GM18505 (cell line): ENCODE measurements around the gene MARCHF9.

ENCODE experiments used
- ATAC-seq: cut with Tn5 transposase; IDR thresholded peaks from one replicate; pipeline ENCODE4 v1.9.1; 2021; ENCODE audit not compliant: unreplicated experiment
- POLR2A ChIP-seq: IDR thresholded peaks from 4 replicates; pipeline ENCODE4 v1.6.1; 2011; ENCODE audit warnings: borderline replicate concordance; ENCODE audit not compliant: insufficient read depth, insufficient read length; ENCODE audit errors: extremely low read depth

Gene MARCHF9

GRCh38 chr12:57754411-57755193 lies at the start of gene MARCHF9:
MARCHF9 (plus strand) TSS chr12:57755103; CDS start chr12:57755529, 426 bp downstream.
- peak; percentile 32 for ATAC-seq
- no peak for TF ChIP-seq POLR2A

- no peak for TF ChIP-seq POLR2A
Measured at GRCh38 chr12:57707250-57707649, 47.7 kb upstream of the MARCHF9 start.

GRCh38 chr12:57708296-57708695 lies 46.6 kb upstream of the MARCHF9 start:
- ATAC-seq = no peak
- TF ChIP-seq POLR2A = no peak

More at GRCh38 chr12:57707250-57707649, 47.7 kb upstream of the MARCHF9 start:
- no peak for ATAC-seq

GRCh38 chr12:57712701-57713100 lies 42.2 kb upstream of the MARCHF9 start:
- TF ChIP-seq POLR2A = no peak
- no peak for ATAC-seq

- TF ChIP-seq POLR2A = no peak
- ATAC-seq = no peak
Measured at GRCh38 chr12:57713209-57713608, 41.7 kb upstream of the MARCHF9 start.

- ATAC-seq = peak; percentile 65
Measured at GRCh38 chr12:57715036-57715748, 39.7 kb upstream of the MARCHF9 start.

- no peak for TF ChIP-seq POLR2A
- no peak for ATAC-seq
Measured at GRCh38 chr12:57715786-57716185, 39.1 kb upstream of the MARCHF9 start.

- ATAC-seq = no peak
- TF ChIP-seq POLR2A = no peak
Measured at GRCh38 chr12:57716305-57716704, 38.6 kb upstream of the MARCHF9 start.

GRCh38 chr12:57717131-57717530 lies 37.8 kb upstream of the MARCHF9 start:
- ATAC-seq = no peak
- no peak for TF ChIP-seq POLR2A

- no peak for ATAC-seq
- no peak for TF ChIP-seq POLR2A
Measured at GRCh38 chr12:57717846-57718640, 36.9 kb upstream of the MARCHF9 start.

- ATAC-seq = no peak
- TF ChIP-seq POLR2A = no peak
Measured at GRCh38 chr12:57718641-57719528, 36.0 kb upstream of the MARCHF9 start.

- no peak for ATAC-seq
- no peak for TF ChIP-seq POLR2A
Measured at GRCh38 chr12:57719777-57720605, 34.9 kb upstream of the MARCHF9 start.
